Endothelial cell of umbilical vein (primary cell): Measurements from ENCODE around the gene STMND1. TPM values are rescaled to one million over a fixed set of nuclear protein-coding genes. Genes with fewer than 3 reads are reported as not detected.

Experiments
- BruUV-seq: library from RNA; stranded (reverse); fragments of 400-500 nt; replicated peaks from 2 replicates; lab custom pipeline; 2021; lab: Mats Ljungman, UMichigan
- CTCF ChIA-PET: fragments of 300-600, 350-600 bp; sonication (Branson Sonifier 250); formaldehyde crosslinking; loops from one replicate; lab custom pipeline; 2021; ENCODE audit warnings: antibody characterized with exemption, inconsistent platforms; lab: Charles Lee
- POLR2A ChIA-PET: fragments of 300-600, 350-600 bp; sonication (Branson Sonifier 250); formaldehyde crosslinking; loops from one replicate; lab custom pipeline; 2021; ENCODE audit warnings: antibody characterized with exemption, inconsistent platforms; lab: Charles Lee
- DNase-seq: peaks from one replicate; pipeline ENCODE4 v3.0.0-alpha.2; 2011; ENCODE audit warnings: low read depth, low spot score
- FAIRE-seq: peaks from 2 replicates; lab custom pipeline; 2011; peaks lifted over from hg19 to GRCh38; lab: Jason Lieb, UNC
- H2AFZ ChIP-seq: 2 replicates; pipeline ENCODE4 v1.6.0; 2012; ENCODE audit warnings: low read depth, low read length, control low read depth, inconsistent platforms
- H3K27ac ChIP-seq: 2 replicates; pipeline ENCODE4 v1.5.1; 2011; ENCODE audit warnings: low read depth, mild to moderate bottlenecking, control low read depth, low read length, moderate library complexity; ENCODE audit not compliant: insufficient read depth
- H3K27me3 ChIP-seq, 2 experiments: 2 replicates each; pipeline versions ENCODE4 v1.6.0 to v1.6.1; 2011; ENCODE audit warnings: low read length in 2 of 2, mixed read lengths in 1 of 2; ENCODE audit not compliant: control insufficient read depth in 2 of 2, insufficient read depth in 2 of 2
- H3K36me3 ChIP-seq, 2 experiments: 2 replicates in 1 of 2; 3 replicates in 1 of 2; pipeline ENCODE4 v1.5.1; 2011; ENCODE audit warnings: low read length in 2 of 2, mild to moderate bottlenecking in 1 of 2, moderate library complexity in 1 of 2; ENCODE audit not compliant: control insufficient read depth in 2 of 2, insufficient read depth in 2 of 2; ENCODE audit errors: extremely low read depth in 1 of 2
- H3K4me1 ChIP-seq: 3 replicates; pipeline ENCODE4 v1.5.1; 2011; ENCODE audit warnings: mild to moderate bottlenecking, low read length; ENCODE audit not compliant: control insufficient read depth, insufficient read depth; ENCODE audit errors: extremely low read depth
- H3K4me2 ChIP-seq: 2 replicates; pipeline ENCODE4 v1.6.1; 2011; ENCODE audit warnings: low read length, control low read depth, mixed read lengths; ENCODE audit not compliant: insufficient read depth
- H3K4me3 ChIP-seq, 3 experiments: fragments of 200-600 bp in 1 of 3; sonication (generic), shearing (Covaris generic) in 1 of 3; replicated peaks in 1 of 3; 2 replicates each; pipeline ENCODE4 v1.5.1; 2011 to 2016; ENCODE audit warnings: control low read depth in 3 of 3, low read length in 3 of 3, mild to moderate bottlenecking in 2 of 3, inconsistent platforms in 1 of 3, low read depth in 1 of 3, moderate library complexity in 1 of 3; ENCODE audit not compliant: insufficient read depth in 1 of 3
- H3K79me2 ChIP-seq: 2 replicates; pipeline ENCODE4 v1.6.0; 2012; ENCODE audit warnings: low read length, inconsistent platforms; ENCODE audit not compliant: control insufficient read depth, insufficient read depth
- H3K9ac ChIP-seq: replicated peaks from 2 replicates; pipeline ENCODE3; 2011; ENCODE audit warnings: low read length, control low read depth; ENCODE audit not compliant: insufficient read depth; ENCODE audit errors: extremely low read depth
- H3K9me1 ChIP-seq: replicated peaks from 3 replicates; pipeline ENCODE4 v1.6.0; 2011; ENCODE audit warnings: mild to moderate bottlenecking, low read length; ENCODE audit not compliant: control insufficient read depth, insufficient read depth; ENCODE audit errors: extremely low read depth
- H3K9me3 ChIP-seq: replicated peaks from 2 replicates; pipeline ENCODE4 v1.5.1; 2012; ENCODE audit warnings: low read length, inconsistent platforms; ENCODE audit not compliant: control insufficient read depth, insufficient read depth
- H4K20me1 ChIP-seq: replicated peaks from 2 replicates; pipeline ENCODE3; 2011; ENCODE audit warnings: mild to moderate bottlenecking, low read length; ENCODE audit not compliant: control insufficient read depth, insufficient read depth; ENCODE audit errors: extremely low read depth
- EZH2 ChIP-seq: IDR thresholded peaks from 2 replicates; pipeline ENCODE4 v1.6.1; 2012; ENCODE audit warnings: borderline replicate concordance, low read depth, mild to moderate bottlenecking, moderate library complexity, low read length, inconsistent platforms; ENCODE audit not compliant: severe bottlenecking
- FOS ChIP-seq: IDR thresholded peaks from 2 replicates; pipeline ENCODE4 v1.6.1; 2011; ENCODE audit warnings: mild to moderate bottlenecking, low read length, moderate library complexity, borderline replicate concordance; ENCODE audit not compliant: insufficient read depth
- GATA2 ChIP-seq: IDR thresholded peaks from 2 replicates; pipeline ENCODE4 v1.7.0; 2011; ENCODE audit warnings: low read depth, mild to moderate bottlenecking, moderate library complexity, mixed read lengths, low read length; ENCODE audit not compliant: insufficient read length, insufficient read depth
- JUN ChIP-seq: IDR thresholded peaks from 2 replicates; pipeline ENCODE4 v1.6.1; 2011; ENCODE audit warnings: borderline replicate concordance, low read depth; ENCODE audit not compliant: insufficient read length, insufficient read depth
- MYC ChIP-seq: IDR thresholded peaks from one replicate; pipeline ENCODE4 v1.6.1; 2011; ENCODE audit warnings: mild to moderate bottlenecking, low read depth, low read length
- POLR2A ChIP-seq: IDR thresholded peaks from 2 replicates; pipeline ENCODE4 v1.6.1; 2012; ENCODE audit warnings: low read depth, mild to moderate bottlenecking, control low read depth, low read length
- POLR2AphosphoS5 ChIP-seq: IDR thresholded peaks from 2 replicates; pipeline ENCODE4 v1.6.1; 2012; ENCODE audit warnings: low read depth, mild to moderate bottlenecking, control low read depth, low read length, moderate library complexity; ENCODE audit not compliant: insufficient read depth
- dilution Hi-C: fragments of 300-500 bp; cut with MboI; formaldehyde crosslinking; loops from one replicate; pipeline ENCODE4 v1.15.0; 2019; ENCODE audit warnings: low sequenced_read_pairs; ENCODE audit not compliant: extremely low pct_ligation_motif_present
- intact Hi-C: fragments of 100-400 bp; cut with micrococcal nuclease; formaldehyde crosslinking; loops from one replicate; pipeline ENCODE4 v1.10.0; 2022
- polyA plus RNA-seq, 4 experiments: library from polyadenylated mRNA; depleted of rRNA in 3 of 4; stranded (reverse) in 3 of 4; unstranded in 1 of 4; fragments of >200 nt; gene quantifications; 2 replicates each; pipeline versions ENCODE4 v1.2.1 to v1.2.3, GENCODE V29; 2011 to 2012; ENCODE audit warnings: missing spikeins in 1 of 4
- total RNA-seq: library from RNA; stranded (reverse); gene quantifications from 2 replicates; pipeline ENCODE4 v1.2.3, GENCODE V29; 2021
- TF ChIP-seq, protein P1 (sequence below): IDR thresholded peaks from 2 replicates; pipeline ENCODE4 v1.6.1; 2011; ENCODE audit not compliant: insufficient read depth, insufficient read length
- TF ChIP-seq, protein P2 (sequence below), 2 donors: IDR thresholded peaks; 1 replicate in 1 of 2; 2 replicates in 1 of 2; pipeline ENCODE4 v1.5.1; 2011; ENCODE audit warnings: low read length in 2 of 2, mild to moderate bottlenecking in 2 of 2, moderate library complexity in 2 of 2, control low read depth in 1 of 2, inconsistent platforms in 1 of 2, low read depth in 1 of 2; ENCODE audit not compliant: insufficient read depth in 1 of 2; ENCODE audit errors: extremely low read depth in 1 of 2

Gene STMND1
- total and polyA plus RNA-seq, 2 donors (not counting 3 experiments of a cell fraction or from before 2014, with no cell fraction given), result not detected

- Histone ChIP-seq H3K27ac (no peak overlapping the region), H4K20me1 (no peaks in the 10 kb centered on the region), H3K79me2 (no peaks in the 10 kb centered on the region), H3K9ac (no peak overlapping the region), H3K9me3 (no peaks in the 10 kb centered on the region), H2AFZ (peak overlapping the region; percentile 0), H3K27me3 (no peaks in the 10 kb centered on the region), H3K36me3 (no peaks in the 10 kb centered on the region), H3K4me3 (no peak overlapping the region), H3K4me1 (peaks cover 7% of the 10 kb centered on the region), H3K4me2 (no peak overlapping the region), H3K9me1 (no peaks in the 10 kb centered on the region)
- POLR2A ChIA-PET, result no interaction called here
- no TSS peak for BruUV-seq
- FAIRE-seq, result peak; percentile 15
- CTCF ChIA-PET, result no interaction called here
- dilution Hi-C loops, result no loop called here
- intact Hi-C loops, result no loop called here
- DNase-seq, result peak; percentile 36
- no peak for TF ChIP-seq EZH2
- TF ChIP-seq, protein P1, sequence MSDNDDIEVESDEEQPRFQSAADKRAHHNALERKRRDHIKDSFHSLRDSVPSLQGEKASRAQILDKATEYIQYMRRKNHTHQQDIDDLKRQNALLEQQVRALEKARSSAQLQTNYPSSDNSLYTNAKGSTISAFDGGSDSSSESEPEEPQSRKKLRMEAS, result no peak
- peak; percentile 42 for TF ChIP-seq FOS
- TF ChIP-seq JUN, result peak; percentile 22
- TF ChIP-seq, protein P2, sequence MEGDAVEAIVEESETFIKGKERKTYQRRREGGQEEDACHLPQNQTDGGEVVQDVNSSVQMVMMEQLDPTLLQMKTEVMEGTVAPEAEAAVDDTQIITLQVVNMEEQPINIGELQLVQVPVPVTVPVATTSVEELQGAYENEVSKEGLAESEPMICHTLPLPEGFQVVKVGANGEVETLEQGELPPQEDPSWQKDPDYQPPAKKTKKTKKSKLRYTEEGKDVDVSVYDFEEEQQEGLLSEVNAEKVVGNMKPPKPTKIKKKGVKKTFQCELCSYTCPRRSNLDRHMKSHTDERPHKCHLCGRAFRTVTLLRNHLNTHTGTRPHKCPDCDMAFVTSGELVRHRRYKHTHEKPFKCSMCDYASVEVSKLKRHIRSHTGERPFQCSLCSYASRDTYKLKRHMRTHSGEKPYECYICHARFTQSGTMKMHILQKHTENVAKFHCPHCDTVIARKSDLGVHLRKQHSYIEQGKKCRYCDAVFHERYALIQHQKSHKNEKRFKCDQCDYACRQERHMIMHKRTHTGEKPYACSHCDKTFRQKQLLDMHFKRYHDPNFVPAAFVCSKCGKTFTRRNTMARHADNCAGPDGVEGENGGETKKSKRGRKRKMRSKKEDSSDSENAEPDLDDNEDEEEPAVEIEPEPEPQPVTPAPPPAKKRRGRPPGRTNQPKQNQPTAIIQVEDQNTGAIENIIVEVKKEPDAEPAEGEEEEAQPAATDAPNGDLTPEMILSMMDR (IDR thresholded peaks at IDR 0.05; ENCODE audit: extremely low read depth in 1 of 2, insufficient read depth in 1 of 2, low read depth in 1 of 2, low read length in 2 of 2), result no peak
- no peak for TF ChIP-seq MYC
- TF ChIP-seq POLR2AphosphoS5, result no peak
- no peak for TF ChIP-seq GATA2
- TF ChIP-seq POLR2A, result no peak
Measured at GRCh38 chr6:17115251-17116116, 13.6 kb downstream of the STMND1 start.
